ENCODE results near the gene PDHA2.
"Not testable (repeated sequence)": the region's sequence is repeated elsewhere in the genome, so short reads cannot be mapped to it uniquely, and the experiment has no call there.

The PDHA2 gene

DNA sequence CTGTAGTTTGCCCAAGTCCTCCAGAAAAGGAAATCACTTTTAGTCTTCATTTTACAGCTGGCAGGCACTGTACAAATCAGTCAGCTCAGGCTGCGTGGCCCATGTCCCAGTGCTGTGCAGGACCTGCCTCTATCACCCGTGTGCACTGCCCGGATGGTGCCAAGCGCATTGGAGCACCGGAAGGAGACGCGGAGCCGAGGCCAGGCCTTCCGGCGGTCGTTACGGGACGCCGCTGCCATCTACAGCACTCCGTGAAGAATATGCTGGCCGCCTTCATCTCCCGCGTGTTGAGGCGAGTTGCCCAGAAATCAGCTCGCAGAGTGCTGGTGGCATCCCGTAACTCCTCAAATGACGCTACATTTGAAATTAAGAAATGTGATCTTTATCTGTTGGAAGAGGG, at the start of gene PDHA2:
PDHA2 (plus strand) TSS at position 203 of the 400 bp plus-strand sequence; CDS start at position 261, 58 bp downstream.
- no peak for DNase-seq

DNA sequence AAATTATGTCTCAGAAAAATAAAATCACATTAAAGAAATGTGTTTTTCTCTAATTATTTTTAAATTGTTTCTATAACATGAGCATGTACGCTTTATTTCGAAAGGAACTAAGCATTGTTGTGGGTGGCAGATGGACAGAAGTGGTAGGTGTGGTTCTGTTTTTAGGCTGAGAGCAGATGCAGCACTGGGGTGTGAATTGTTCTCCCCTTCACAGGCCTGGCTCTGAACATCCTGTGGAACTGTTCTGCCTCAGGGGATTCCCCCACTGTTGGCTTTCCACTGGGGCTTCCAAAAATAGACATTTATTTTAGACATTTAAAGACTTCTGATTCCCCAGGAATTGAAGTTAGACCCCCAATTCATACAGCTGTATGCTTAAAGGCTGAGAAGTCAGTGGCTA, 41.9 kb upstream of the PDHA2 start:
- no peak for DNase-seq

- DNase-seq = no peak
Measured at GRCh38 chr4:95798727-95799126, 41.2 kb upstream of the PDHA2 start.

- no peak for DNase-seq
Measured at GRCh38 chr4:95821867-95822266, 18.0 kb upstream of the PDHA2 start.

GRCh38 chr4:95825546-95825945, 14.3 kb upstream of the PDHA2 start:
- DNase-seq = no peak

- DNase-seq = no peak
Measured at GRCh38 chr4:95830651-95831050, 9.2 kb upstream of the PDHA2 start.

GRCh38 chr4:95831166-95831565, 8.7 kb upstream of the PDHA2 start:
- DNase-seq = no peak

DNA sequence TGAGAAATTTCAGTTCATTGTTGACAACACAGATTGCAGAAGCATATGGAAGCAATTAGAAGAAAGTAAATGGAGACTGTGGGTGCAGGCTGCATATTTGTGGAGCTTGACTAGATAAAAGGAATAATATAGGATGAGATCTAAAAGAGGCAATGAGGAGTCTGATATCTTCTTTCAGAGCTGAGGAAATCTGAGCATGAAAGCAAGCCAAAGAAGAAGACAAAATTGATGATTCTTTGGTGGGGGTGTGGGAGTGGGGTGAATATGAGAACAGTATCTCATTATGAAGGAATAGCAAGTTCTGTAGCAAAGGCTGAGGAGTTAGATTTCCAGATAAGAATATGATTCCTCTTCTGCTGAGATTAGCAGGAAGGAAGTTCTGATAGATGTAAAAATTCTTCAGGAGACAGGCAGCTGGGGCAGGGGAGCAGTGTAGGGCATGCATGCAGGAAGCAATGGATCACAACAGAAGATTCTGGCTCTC, 6.1 kb upstream of the PDHA2 start:
- no peak for DNase-seq

- DNase-seq = no peak
Measured at GRCh38 chr4:95835672-95836071, 4.2 kb upstream of the PDHA2 start.

DNA sequence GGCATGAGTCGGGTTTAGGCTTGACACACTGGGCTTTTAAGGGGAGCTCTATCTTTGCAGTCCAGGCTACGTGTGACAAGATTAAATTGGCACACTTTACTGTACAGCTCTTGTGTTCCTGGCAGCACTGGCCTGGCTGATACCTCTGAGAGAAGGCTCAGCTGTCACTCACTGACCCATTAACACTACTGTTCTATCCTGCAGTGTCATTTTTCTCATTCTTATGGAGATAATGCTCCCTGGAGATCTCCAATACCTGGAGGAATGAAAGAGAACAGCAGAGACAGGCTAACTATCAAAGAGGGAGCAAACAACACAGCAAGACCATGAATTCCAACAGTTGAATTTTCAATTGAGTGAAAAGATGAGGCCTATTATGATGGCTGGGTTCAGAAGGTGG, 1.7 kb upstream of the PDHA2 start:
- DNase-seq = no peak

DNA sequence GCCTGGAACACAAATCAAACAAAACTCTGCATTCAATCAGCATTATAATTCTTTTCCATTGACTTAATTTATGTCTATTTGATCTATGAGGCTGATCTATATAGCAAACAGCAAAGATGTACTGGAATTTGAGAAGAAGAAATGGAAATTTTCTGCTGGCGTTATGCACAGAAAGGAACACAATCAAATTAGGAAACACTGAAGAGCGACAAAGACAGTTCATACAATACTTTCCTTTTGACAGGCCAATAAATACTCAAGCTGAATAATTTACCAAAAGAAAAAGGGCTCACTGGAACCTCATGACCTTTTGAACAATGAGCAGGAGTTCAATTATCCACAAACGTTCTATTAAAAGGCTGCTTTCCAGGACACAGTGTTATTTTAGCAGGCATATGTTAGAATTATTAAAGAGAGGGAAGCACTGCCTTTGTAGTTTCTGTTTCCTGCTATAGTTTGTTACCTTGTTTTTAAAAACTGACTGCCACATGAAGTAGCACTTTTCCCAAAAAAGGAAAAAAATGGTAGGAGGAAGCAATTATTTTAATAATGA, 8.1 kb downstream of the PDHA2 start:
- DNase-seq = no peak

GRCh38 chr4:95850161-95850560, 10.3 kb downstream of the PDHA2 start:
- no peak for DNase-seq

DNA sequence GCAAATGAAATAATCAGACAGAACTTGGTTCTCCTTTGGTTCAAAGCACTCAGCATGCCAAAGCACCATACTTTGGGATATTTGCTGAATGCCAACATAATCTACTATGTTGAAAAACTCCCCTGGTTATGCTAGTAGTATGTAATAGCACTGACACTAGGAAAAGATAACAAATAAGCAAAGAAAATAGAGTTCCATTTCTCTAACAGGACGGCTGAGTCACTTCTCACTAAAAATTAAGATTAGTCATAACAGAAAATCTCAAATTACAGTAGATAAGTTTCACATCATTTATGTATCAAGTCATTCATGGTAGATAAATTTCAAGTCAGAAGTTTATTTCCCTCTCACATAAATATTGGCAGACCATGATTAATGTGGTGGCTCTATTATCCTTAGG, 17.9 kb downstream of the PDHA2 start:
- DNase-seq = no peak

- DNase-seq = no peak
Measured at GRCh38 chr4:95867919-95868318, 28.0 kb downstream of the PDHA2 start.

DNA sequence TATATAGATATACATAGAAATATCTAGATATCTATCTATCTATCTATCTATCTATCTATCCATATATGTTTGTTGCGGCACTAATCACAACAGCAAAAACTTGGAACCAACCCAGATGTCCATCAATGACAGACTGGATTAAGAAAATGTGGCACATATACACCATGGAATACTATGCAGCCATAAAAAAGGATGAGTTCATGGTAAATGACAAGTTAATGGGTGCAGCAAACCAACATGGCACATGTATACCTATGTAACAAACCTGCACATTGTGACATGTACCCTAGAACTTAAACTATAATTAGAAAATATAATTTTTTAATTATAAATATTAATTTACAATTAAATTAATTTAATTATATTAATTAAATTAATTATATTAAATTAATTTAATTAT, 29.5 kb downstream of the PDHA2 start:
- DNase-seq = not testable (repeated sequence)

DNA sequence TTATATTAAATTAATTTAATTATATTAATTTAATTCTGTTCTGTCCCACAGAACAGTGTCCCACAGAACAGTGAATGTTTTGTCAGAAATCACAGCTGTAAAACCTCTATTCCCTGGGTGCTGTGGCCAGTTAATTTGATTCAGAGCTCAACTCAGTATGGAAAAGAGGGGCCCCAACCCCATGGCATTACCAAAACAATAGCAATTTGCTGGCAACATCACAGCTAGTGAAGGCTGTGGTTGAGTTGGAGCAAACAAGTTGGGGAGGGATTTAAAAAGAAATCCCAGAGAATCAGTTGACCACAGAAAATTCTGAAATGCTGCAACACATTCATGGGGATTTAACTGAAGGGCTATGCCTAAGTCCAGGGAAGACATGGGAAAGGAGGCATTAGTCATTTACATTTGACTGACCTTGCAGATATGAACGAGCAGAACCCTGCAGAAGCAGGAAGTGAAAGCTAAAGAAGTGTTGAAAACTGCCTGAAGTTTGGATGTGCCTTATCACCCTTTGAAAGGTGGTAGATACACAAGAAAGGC, 30.1 kb downstream of the PDHA2 start:
- no peak for DNase-seq

DNA sequence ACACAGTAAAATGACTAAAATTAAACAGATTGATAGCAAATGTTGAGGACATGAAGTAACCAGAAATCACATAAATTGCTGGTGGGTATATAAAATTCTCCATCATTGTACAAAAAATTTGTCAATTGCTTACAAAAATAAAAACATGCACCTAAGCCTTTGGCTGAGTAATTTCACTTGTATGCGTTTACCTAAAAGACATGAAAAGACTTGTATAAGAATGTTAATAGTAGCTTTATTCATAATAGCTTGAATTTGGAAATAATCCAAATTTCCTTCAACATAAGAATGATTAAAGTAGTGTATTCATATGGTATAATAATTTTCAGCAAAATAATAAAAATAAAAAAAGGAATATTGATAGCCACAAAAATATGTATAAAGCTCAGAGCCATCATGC, 37.7 kb downstream of the PDHA2 start:
- no peak for DNase-seq

DNA sequence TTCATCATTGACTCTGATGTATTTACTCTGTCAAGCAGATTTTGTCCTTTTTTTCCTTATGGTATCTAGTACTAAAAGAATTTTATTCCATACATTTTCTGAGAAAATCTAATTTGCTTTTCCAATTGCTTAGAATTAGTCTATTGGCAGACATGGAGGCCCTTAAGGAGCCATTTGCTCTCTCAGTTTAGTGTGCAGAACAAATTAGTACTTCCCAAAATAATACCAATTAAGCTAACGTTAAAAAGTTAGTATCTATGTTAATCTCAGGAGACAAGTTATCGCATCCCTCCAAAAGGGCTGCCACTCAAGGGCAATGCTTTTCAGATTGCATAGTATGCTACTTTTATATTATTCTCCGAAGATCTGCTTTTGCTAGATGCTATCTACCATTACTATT, 47.7 kb downstream of the PDHA2 start:
- no peak for DNase-seq

GRCh38 chr4:95889662-95890061, 49.8 kb downstream of the PDHA2 start:
- no peak for DNase-seq
